AG04450 (cell line): ENCODE data around the gene SLC5A3. TPM values are rescaled to one million over a fixed set of nuclear protein-coding genes. Genes with fewer than 3 reads are reported as not detected.

Experiments used
- CTCF ChIA-PET: fragments of 300-600, 350-600 bp; formaldehyde crosslinking; extraction: SDS; loops from one replicate; lab custom pipeline; 2022; ENCODE audit warnings: antibody characterized with exemption, inconsistent platforms; lab: Charles Lee
- POLR2A ChIA-PET: fragments of 350-600 bp; formaldehyde crosslinking; extraction: SDS; loops from one replicate; lab custom pipeline; 2021; ENCODE audit warnings: antibody characterized with exemption, inconsistent platforms; lab: Yijun Ruan, JAX
- DNase-seq: peaks from one replicate; pipeline ENCODE4 v3.0.0-alpha.2; 2011; ENCODE audit warnings: low read depth, low spot score
- H3K27ac ChIP-seq: one replicate; pipeline ENCODE4 v1.5.1; 2012; ENCODE audit warnings: low read depth, low read length, control low read depth
- H3K27me3 ChIP-seq: one replicate; pipeline ENCODE4 v1.6.0; 2012; ENCODE audit warnings: low read length; ENCODE audit not compliant: control insufficient read depth, insufficient read depth
- H3K4me3 ChIP-seq: 2 replicates; pipeline ENCODE4 v1.5.1; 2011; ENCODE audit warnings: mild to moderate bottlenecking, low read depth, low read length, control low read depth
- H3K9me3 ChIP-seq: 2 replicates; pipeline ENCODE4 v1.5.1; 2012; ENCODE audit warnings: low read length; ENCODE audit not compliant: control insufficient read depth, insufficient read depth
- polyA plus RNA-seq: library from polyadenylated mRNA; depleted of rRNA; stranded (reverse); fragments of >200 nt; gene quantifications from 2 replicates; pipeline ENCODE4 v1.2.3, GENCODE V29; 2011
- TF ChIP-seq, protein P1 (sequence below): IDR thresholded peaks from 2 replicates; pipeline ENCODE4 v1.5.1; 2011; ENCODE audit warnings: low read depth, low read length, control low read depth, inconsistent platforms

The SLC5A3 gene
- polyA plus RNA-seq, 1 experiment: 9.5 TPM

DNA sequence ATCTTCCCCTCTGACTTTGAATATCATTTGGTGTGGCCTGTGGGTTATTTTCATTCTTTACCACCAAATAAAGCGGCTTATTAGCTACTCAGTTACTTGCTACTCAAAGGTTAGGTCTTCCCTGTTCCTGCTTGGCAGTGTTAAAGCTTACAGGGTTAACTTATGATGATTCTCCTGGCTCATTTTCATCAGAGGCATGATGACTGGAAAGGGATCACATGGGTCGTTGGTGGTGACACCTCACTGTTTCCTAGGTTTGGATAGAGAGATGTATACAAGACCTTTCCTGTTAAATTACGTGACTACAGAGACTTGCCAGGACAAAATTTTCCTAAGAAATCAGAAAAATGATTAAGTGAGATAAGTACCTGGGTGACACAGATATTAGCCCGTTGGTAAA lies 27.4 kb downstream of the SLC5A3 start:
- Histone ChIP-seq H3K27ac (no peak overlapping the region), H3K27me3 (no peaks in the 10 kb centered on the region), H3K4me3 (no peak overlapping the region), H3K9me3 (no peaks in the 10 kb centered on the region)
- POLR2A ChIA-PET: no interaction called here
- TF ChIP-seq, protein P1, sequence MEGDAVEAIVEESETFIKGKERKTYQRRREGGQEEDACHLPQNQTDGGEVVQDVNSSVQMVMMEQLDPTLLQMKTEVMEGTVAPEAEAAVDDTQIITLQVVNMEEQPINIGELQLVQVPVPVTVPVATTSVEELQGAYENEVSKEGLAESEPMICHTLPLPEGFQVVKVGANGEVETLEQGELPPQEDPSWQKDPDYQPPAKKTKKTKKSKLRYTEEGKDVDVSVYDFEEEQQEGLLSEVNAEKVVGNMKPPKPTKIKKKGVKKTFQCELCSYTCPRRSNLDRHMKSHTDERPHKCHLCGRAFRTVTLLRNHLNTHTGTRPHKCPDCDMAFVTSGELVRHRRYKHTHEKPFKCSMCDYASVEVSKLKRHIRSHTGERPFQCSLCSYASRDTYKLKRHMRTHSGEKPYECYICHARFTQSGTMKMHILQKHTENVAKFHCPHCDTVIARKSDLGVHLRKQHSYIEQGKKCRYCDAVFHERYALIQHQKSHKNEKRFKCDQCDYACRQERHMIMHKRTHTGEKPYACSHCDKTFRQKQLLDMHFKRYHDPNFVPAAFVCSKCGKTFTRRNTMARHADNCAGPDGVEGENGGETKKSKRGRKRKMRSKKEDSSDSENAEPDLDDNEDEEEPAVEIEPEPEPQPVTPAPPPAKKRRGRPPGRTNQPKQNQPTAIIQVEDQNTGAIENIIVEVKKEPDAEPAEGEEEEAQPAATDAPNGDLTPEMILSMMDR: no peak
- CTCF ChIA-PET: interaction anchor here (0.7 to 2.6 kb wide), 5 partner anchors 10 to 261 kb away, joined by 3 to 12 read pairs (median 8); no protein-coding TSS in a partner anchor
- no peak for DNase-seq

DNA sequence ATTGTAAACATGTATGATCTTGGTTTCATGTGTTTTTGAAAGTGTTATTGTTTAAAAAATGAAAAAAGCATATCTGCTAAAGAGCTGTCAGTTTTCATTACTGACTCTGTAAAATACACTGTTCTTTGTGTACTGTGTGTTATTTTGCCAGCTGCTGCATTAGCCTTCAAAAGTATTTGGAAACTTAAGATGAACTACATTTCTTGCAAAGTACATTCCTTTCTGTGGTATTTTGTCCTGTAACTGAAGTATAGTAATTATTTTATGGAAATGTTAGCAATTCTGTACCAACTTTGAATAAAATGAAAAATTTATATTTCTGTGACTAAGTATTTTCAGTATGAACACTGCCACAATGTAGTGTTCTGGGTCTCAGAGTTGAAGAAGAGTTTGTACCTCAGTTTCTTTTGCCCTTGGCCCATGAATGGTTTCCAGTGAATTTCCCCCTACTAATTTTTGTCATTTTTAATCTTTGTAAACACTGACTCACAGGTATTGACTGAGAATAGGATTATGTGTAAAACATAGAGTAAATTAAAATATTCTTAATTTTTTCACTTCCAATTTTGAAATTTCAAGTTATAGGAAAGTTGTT lies 32.7 kb downstream of the SLC5A3 start:
- DNase-seq: no peak
- TF ChIP-seq, protein P1: no peak
- ChIA-PET POLR2A (no interaction called here), CTCF (interaction anchor here (0.7 kb wide), 1 partner anchor 501 kb away, joined by 3 read pairs; no protein-coding TSS in a partner anchor)
- Histone ChIP-seq H3K27ac (no peak overlapping the region), H3K4me3 (no peak overlapping the region), H3K9me3 (no peaks in the 10 kb centered on the region), H3K27me3 (no peaks in the 10 kb centered on the region)

DNA sequence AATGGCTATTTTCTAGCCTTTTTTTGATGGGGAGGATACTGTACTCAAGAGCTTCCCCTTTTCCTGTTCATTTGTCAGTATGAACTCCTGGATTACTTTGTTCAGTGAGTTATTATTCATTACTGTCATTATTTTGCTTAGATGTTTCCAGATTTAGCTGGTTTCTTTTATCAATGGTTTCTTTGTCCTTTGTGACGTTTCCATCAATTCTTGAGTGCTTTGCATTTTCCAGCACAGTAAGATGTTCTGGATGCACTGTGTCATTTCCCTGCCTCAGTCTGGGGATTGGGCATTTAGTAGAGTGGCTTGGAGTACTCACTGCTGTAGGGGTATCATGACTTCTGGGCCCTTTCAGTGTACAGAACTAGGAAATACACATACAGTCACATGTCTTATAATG lies 34.2 kb downstream of the SLC5A3 start:
- ChIA-PET POLR2A (no interaction called here), CTCF (interaction anchor here (1.9 kb wide), 1 partner anchor 183 kb away, joined by 5 read pairs; no protein-coding TSS in a partner anchor)
- Histone ChIP-seq H3K27ac (no peak overlapping the region), H3K4me3 (no peak overlapping the region), H3K9me3 (no peaks in the 10 kb centered on the region), H3K27me3 (no peaks in the 10 kb centered on the region)
- TF ChIP-seq, protein P1: no peak
- no peak for DNase-seq

DNA sequence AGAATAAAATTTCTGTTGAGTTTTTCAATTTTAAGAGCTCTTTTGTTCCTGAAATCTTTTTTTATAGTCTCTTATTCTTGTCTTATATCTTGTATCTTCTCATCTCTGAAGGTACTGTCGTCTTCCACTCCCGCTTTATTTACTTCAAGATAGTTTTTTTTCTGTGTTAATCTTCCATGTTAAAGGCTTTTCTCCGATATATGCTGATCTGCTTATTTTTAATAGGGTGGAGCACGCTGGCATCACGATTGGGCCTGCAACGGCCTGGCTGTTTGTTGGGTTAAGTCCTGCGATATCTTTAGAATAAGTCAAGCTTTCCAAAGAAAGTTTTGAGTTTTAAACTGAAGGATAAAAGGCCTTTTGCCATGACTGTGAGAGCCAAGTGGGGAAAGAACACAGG lies 35.7 kb downstream of the SLC5A3 start:
- H3K27me3 ChIP-seq: no peaks in the 10 kb centered on the region
- TF ChIP-seq, protein P1: no peak
- H3K4me3 ChIP-seq: no peak overlapping the region
- no peak for DNase-seq
- H3K9me3 ChIP-seq: no peaks in the 10 kb centered on the region
- CTCF ChIA-PET: interaction anchor here (0.6 to 1.9 kb wide), 3 partner anchors 90 to 185 kb away, joined by 3 to 5 read pairs (median 3); no protein-coding TSS in a partner anchor
- POLR2A ChIA-PET: no interaction called here
- H3K27ac ChIP-seq: no peak overlapping the region

DNA sequence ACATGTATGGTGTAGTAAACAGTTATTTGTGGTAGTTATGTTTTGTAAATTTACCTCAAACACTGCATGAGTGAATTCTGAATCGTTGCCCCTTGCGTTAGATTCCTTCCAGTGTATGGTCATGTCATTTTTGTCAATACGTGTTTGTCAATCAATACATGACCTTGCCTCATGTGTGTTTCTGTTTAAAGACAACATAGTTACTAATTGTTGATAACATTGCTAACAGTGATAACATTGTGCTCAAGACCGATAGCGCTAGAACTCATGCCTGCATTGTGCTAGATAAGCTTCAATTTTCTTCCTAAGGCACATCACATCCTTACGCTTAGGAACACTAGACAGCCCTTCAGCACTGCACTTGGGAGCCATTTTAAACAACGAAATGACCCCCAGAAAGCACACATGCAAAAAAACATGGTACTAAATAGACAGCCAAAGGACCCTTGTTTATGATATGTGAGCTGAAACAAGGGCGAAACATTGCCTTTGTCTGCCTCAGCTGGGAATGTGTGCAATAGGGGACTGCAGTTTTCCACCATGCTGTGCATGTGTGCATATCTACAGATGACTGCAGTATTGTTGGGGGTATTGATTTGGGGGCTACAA lies 37.3 kb downstream of the SLC5A3 start:
- ChIA-PET CTCF (no interaction called here), POLR2A (no interaction called here)

More for the DNA sequence above, 37.3 kb downstream of the SLC5A3 start:
- Histone ChIP-seq H3K27ac (no peak overlapping the region), H3K9me3 (no peaks in the 10 kb centered on the region), H3K27me3 (no peaks in the 10 kb centered on the region), H3K4me3 (no peak overlapping the region)
- TF ChIP-seq, protein P1: no peak
- DNase-seq: no peak
